HG02759 (cell line): ENCODE results near the gene EML4.

Source experiments
- ATAC-seq: cut with Tn5 transposase; IDR thresholded peaks from one replicate; pipeline ENCODE4 v1.9.1; 2021; ENCODE audit warnings: mild to moderate bottlenecking, moderate library complexity; ENCODE audit not compliant: unreplicated experiment

The EML4 gene

DNA sequence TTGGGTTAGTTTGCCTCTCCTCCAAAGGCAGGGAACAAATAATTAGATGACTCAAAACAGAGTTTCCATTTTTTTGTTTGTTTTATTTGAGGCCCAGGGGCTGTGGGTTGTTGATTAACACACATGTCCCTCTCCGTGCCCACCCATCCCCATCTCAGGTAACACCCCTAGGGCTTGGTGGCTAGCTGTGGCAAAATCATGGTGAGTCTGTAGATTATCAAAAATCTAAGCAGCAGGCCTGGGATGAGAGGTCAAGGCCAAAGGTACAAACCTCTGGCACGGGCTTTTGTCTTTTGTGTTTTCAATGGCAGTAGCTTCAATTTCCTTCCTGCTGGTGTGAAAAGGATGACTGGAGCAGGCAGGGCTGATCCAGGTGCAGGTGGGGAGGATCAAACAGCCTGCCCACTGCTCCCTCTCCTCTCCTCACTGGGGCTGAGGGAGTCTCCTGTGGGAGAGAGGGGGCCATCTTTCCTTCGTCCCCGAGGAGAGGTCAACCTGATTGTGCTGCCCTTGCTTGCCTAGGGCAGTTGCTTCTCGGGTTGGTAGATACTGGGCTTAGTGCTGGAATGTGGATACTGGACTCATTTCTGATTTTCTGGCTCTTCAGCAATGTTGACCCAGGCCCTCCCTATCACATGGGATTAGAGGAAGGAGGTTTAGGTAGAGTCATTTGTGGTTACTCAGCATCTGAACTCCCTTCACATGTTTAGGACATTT lies 31.9 kb upstream of the EML4 start:
- ATAC-seq = no peak

DNA sequence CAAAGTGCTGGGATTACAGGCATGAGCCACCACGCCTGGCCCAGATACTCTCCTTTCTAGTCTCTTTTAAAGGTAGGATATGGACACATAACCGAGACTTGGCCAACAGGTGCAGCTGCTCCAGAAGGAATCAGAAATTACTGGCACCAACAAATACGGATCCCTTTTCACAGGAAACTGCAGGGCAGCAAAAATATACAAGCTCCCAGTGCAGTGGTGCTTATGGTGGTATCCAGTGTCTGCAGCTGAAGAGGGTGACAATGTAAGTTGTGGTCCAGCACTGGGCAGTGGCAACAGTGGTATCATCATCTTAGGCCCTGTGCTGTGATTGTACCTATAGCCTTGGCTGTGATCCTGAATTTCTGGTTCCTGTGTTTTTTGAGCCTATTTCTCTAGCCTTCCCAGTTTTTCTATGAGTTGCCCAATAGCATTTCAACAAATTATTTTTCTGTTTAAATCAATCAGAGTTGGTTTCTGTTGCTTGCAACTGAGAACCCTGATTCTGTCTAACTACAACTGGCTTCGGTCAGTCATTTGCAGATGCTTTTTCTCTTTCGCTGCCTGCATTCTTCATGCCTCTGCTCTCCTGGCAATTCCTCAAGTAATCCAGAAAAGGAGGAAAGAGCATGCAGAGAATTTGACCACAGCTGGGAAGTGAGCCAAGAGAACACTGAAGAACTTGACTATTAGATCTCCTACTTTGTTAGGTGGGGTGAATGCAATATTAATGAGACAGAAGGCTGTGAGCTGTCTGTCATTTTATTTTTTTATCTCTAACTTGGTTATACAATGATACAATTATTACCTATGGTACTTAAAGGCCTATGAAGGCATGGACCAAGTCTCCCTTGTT lies 30.8 kb upstream of the EML4 start:
- no peak for ATAC-seq

DNA sequence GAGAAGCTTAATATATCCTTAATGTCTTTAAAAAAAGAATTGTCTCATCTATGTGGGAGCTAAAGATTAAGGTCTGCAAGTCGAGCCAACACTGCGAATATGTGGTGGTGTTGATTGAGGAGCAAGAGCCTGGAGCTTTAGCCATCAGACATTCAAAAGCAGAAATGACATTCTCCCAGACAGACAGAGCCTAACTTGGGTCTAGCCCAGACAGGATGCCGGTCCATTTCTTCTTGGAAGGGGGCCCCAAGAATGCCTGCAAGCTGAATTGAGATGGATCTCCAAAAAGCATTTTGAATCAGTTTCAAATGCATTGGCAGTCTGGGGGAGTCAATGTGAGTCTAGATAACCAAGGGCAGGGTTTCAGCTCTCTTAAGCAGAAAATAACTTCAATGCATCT lies 30.1 kb upstream of the EML4 start:
- no peak for ATAC-seq

DNA sequence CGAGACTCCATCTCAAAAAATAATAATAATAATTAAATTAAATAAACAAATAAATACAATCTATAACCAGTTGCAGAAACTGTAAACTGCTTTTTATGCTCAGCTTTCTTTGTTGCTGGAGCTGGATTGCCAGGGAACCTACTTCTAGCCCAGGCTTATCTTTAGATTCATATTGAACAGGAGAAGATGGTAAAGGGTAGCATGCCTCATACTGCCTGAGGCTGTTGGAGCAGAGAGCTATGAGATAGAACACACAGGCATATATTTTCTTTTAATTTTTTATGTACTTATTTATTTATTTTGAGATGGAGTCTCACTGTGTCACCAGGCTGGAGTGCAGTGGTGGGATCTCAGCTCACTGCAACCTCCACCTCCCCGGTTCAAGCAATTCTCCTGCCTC lies 28.7 kb upstream of the EML4 start:
- no peak for ATAC-seq

DNA sequence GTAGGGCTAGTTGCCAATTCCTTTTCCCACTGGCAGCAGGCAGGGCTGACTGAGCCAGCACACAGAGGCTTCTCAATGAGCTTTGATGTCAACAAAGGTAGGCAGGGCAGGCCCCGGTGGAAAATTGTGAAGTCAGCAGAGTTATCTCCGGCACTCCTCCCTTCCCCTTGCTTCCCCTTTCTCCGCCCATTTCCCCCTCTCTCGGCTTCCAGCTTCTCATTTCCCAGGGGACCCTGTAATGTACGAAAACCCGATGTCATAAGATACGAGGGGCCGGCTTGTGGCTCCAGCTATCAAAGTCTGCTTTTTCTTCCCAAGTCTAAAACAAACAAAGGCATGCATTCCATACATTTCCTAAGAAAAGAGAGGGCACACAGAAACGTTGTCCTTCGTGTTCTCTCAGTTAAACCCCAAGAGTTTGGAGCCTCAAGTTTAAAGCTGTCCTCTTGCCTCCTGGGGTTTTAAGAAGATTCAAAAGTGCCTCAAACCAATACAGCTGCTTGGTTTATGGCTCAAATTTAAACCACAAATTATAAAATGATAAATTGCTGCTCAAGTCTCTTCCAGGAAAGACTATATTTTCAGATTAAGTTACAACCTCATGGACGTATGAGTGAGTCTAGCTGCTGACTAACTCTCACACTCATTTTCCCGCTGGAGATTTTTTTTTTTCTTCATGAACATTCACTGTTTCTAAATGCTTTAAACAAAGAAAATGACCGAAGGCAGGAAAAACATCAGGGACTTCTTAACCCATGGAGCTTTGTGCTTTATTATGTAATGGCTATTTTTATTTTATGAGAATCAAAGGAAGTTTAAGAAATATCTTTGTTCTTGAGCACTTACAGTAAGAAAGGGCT lies 27.2 kb upstream of the EML4 start:
- no peak for ATAC-seq

DNA sequence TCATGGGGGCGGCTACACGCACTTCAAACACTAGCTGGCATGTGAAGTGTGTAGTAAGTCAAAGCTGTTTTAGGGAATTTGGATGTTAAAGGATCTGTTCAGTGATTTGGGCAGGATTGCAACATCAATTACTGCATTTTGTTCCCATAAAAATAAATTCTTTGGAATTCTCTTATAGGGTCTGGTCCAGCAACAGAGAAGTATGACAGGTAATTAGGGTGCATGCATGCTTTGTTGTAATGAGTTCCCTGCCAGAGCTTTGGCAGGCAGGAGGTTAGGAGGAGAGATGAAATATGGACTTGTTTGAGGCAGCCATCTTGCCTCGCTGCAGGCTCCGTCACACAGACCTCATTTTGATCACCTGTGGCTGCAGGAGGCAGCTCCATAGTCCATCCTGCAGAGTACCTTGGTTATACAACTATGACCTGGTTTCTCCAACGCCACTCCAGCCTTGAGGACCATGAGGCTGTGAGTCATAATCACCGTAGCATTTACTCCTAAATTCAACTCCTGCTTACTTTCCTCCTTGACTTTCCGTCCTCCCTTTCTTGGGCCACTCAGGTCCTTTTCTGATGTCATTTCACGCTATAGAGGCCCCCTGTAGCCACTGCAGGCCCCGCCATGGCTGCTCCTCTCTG lies 26.5 kb upstream of the EML4 start:
- ATAC-seq = no peak

DNA sequence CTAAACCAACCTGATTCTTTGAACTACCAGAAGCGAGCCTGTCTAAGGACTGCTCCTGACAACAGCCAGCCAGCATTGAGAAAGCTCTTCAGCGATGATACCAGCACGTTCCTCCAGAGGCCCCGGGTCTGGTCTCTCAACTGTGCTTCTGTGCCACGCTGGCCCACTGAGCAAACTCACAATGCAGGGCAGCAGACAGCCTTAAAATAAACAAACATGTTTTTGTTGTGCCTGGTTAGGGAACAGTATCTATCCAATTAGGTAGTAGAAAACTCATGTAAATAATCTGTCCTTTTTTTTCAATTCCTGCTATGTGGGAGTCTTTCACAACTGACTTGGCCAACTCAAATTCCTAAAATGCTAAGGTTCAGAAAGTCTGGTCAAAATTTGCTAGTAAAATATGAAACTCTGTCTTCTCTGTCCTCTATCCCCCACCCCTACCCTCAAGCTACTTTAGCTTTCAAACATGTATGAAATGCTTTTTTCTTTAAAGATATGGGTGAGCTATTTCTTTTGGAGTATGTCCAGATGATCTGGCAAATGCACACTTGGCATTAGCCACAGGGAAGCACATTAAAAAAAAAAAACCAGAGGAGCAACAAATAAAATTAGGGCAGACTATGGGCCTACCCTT lies 21.4 kb upstream of the EML4 start:
- no peak for ATAC-seq

DNA sequence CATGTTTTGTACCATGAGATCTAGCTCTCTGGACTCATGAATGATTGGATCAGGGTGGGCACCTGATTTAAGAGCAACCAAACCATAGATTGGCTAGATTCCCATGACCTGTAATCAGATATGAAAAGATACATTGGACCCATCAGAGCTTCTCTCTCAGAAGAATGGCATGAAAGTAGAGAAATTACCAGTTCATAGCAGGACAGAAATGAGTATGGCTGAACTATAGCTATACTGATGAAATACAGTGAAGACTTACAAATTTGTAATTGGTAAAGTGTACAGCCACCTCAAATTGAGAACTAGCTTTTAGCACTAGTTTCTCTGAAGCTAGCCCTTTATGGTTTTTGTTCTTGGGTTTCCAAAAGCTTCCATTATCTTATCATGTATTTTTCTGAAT lies 19.0 kb upstream of the EML4 start:
- no peak for ATAC-seq

DNA sequence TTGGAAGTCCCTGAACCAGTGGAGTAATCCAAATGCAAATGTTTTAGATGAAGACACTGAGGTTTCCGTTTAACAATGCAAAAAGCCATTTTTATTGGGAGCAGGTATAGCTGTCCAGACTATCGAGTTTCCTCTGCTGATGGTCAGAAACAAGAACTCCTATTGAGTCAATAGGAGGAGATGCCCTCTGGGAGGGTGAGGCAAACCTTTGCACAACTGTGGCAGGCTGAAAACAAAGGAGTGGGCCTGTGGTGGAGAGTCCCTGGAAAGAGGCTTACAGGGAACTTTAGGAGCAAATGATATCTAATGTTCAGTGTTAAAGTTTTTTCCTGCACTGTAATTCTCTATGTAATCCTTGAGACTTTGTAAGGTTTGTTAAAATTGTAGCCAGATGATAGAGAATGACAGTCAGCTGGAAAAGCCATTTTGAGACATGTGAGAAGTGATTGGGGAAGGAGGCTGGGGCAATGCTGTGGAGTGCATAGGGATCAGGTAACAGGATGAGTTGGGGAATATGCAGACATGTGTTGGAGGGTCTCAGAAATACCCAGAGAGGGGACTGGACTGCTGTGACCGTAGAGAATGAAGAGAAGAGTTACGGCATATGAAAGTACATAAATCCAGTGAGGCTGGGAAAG lies 15.1 kb upstream of the EML4 start:
- ATAC-seq = no peak

DNA sequence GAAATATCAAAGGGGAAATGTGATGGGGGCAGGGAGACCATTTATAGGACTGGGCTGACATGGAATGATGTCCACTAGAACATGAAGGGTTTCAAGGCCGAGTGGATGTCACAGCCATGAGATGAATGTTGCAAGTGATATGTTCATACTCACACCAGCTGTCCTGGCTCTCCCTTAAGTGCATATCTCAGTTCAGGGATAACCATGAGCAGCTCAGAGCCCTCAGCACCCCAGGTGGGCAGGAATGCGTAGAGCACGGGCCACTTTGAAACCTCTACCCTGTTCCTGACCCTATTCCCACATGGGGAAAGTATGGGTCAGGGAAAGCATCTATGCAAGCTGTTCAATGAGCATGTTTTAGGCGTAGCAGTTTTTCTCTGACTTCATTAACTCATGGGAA lies 12.4 kb upstream of the EML4 start:
- ATAC-seq = no peak

DNA sequence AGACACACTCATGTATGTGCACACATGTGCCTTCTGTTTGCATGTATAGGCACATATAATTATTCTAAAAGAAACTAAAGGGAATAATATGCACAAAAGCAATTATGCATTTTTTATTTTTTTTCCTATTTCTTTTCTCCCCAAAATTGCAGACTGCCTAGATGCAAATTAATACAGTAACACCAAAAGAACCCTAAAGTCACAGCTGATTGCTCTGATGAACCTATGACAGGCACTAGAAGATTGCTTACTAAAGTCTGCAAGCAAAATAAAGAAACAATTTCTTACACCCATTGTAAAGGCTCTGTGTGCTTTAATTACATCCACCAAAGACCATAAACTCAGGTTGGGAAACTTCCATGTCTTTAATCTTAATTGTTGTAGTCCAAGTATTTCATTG lies 7.7 kb upstream of the EML4 start:
- no peak for ATAC-seq

DNA sequence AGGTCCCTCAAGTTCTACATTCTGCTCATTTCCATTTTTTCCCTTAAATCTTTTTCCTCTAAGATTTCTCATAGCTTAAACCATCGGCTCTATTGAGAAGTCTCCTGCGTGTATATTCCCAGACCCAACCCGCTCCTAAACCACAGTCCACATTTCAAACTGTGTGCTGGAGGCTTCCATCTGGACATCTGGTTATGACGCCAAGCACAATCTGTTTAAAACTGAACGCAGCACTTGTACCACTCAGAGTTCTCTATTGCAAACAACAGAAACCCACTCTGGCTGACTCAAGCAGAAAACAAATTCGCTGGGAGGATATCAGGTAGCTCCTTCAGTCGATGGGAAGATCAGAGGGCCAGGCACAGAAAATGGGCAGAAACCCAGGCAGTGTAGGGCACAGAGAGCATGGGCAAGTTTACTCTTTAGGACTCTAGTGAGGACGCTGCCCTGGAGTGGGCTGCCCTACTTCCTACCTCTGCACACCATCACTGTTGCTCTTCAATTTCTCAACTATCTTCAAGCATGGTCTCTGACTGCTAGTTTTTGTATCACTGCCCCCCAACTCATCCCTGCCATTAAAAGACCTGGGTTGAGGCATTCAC lies 5.6 kb upstream of the EML4 start:
- no peak for ATAC-seq

DNA sequence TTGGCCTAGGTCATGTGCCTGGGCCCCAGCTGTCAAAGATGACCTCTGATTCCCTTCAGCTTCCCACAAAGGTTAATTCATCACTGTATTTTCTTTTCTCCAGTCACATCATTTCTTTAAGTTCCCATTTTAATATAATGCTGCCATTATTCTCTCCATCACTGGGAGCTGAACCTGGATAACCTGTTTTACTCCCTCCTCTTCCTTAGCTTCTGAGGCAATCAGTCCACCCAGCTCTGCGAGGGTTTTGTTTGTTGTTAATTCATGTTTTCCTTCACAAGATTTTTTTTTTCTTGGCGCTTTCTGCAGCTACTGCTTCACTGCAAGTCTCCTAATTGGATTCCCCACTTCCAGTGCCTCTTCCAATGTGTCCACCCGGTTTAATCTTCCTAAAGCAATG lies 5.1 kb upstream of the EML4 start:
- no peak for ATAC-seq

DNA sequence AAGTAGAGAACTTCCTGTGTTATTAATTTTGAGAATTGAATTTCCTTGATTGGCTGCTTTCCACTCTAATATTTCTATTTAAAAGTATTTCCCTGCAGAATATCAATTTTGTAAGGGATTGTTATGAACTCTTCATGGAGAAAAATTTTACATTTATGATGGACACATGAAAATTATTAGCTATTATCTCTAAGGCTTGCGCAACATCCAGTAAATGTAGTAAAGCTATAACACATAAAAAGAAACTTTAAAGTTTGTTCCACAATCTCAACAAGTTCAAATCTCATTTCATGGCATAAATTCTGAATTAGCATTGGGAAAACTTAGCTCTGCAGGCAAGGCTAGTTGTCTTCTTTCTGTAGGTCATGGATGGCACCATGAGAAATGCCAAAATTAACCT lies 4.2 kb upstream of the EML4 start:
- ATAC-seq = no peak

DNA sequence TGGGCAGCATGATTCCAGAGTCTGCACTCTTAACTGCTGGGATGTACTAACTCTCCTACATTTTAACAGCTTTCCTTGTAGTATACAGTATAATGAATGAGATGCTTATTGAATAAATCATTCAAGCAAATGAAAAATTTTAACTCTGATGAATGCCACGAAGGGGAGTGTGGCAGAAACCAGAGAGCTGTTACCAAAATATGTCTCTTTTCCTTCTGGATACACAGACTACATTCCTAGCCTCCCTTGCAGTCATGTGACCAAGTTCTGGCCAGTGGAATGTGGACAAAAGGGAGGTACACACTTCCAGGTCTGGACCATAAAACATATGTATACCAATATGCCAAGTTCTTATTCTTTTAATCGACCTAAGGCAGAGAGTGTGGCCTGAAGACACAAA lies 1.7 kb upstream of the EML4 start:
- no peak for ATAC-seq

DNA sequence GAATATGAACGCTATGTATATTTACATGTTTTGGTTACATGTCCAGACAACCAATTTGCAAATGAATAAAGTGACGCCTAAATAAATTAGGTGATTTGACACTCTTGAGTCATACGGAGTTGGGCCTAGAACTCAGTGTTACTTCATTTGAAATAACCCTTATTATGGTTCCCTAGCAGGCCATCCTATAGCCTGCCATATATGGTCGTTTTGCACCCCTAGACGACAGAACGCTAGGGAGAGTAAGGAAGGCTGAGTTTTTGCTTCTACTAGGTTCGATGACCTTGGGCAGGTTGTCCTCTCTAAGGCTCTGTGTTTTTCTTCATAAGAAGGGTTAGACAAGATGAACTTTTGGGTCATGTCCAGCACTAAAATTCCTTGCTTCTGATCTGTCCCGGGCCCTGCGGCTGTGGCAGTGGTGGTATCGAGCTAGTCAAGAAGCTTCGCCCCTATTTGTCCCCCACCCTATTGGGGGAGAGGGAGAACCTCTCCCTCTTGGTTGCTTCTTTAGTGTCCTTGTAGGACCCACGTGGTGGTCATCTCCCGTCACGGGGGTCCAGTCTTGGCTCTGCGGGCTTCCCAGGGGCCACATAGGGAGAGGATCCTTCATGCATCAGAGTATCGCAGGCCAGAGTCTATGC lies 574 bp upstream of the EML4 start:
- ATAC-seq = no peak

DNA sequence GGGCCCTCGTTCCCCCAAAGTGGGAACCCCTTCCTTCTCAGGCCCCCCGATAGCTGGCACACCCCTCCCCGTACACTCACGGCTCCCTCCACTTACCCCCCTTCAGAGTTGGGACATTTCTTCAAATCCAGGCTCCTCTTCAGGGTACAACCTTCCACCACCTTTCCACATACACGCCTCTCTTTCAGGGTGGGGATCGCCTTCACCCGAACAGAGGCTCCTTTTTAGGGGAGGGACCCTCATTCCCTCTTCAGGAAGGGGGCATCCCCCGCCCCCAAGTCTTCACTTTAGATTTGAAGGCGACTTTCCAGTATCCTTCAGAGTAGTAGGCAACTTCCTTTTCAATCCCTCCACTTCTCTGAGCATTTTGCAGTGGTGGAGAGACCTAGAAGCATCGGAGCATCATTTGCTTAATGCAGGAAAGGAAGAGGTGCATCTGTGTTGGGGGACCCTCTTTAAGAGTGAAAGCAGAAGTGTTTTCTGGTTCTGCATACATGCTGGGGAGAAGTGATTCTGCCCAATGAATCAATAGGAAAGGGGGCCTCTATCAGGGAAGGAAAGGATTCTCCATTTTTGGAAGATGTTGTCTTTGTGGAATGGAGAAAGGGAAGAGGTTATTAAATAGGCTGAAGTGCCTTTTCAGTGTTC lies 845 bp downstream of the EML4 start:
- ATAC-seq = peak; percentile 12

DNA sequence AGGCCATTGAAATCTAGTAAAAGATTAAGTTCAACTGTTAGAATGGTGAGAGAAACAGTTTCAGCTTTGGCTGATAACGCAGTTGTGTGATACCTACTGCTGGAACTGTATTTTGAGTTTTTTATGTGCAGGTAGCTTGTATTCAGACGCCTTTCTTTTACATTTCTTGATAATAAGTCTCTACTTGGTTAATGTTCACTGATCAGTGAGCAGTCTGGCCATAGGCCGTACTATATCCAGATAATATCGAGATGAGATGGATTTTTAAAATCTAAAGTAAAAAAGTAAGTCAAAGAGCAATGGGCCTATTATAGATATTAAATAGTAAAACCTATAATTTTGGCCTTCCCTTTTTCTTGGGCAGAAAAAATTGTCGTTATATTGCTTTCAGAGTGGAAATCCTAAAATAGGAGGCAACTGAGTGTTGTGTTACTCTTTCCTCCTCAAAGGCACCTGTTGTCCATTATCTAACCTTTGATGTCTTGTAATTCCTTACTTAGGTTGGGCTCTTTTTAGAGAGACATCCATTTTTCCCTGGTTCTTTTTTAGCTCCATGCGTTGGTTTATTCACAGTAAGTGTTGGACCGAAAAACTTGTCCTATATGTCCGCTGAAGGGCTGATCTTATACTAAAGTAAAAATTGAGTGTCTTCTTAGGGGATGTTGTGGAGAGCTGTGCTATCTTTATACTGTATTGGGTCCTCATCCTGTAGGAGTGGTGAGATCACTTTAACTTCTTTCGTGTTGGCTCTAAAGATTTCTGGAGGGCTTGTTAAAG lies 1.7 kb downstream of the EML4 start:
- no peak for ATAC-seq
